WTC11 (cell line): Measurements from ENCODE around the gene RNF208. TPM values are rescaled to one million over a fixed set of nuclear protein-coding genes. Genes with fewer than 3 reads are reported as not detected.
"Not testable (repeated sequence)": the region's sequence is repeated elsewhere in the genome, so short reads cannot be mapped to it uniquely, and the experiment has no call there.

Source experiments
- ATAC-seq: fragments of 200-7000 bp; cut with Tn5 transposase; 2 replicates; pipeline ENCODE4 v1.10.0; 2021; ENCODE audit warnings: mild to moderate bottlenecking, moderate library complexity
- CTCF ChIA-PET: fragments of 300-600 bp; sonication (Branson Sonifier 250); formaldehyde crosslinking; loops from one replicate; lab custom pipeline; 2021; ENCODE audit warnings: antibody characterized with exemption; lab: Charles Lee
- POLR2A ChIA-PET: fragments of 350-600 bp; sonication (Branson Sonifier 250); formaldehyde crosslinking; loops from one replicate; lab custom pipeline; 2021; ENCODE audit warnings: antibody characterized with exemption; lab: Charles Lee
- DNase-seq: peaks from one replicate; pipeline ENCODE4 v3.0.0; 2021; ENCODE audit warnings: low spot score
- H3K27ac Mint-ChIP-seq: 2 replicates; pipeline ENCODE4 v1.8.0; 2021; ENCODE audit warnings: mixed read lengths
- H3K27me3 Mint-ChIP-seq: 2 replicates; pipeline ENCODE4 v1.8.0; 2021; ENCODE audit warnings: low read depth, mild to moderate bottlenecking, moderate library complexity, mixed read lengths
- H3K36me3 Mint-ChIP-seq: 2 replicates; pipeline ENCODE4 v1.8.0; 2021; ENCODE audit warnings: mixed read lengths
- H3K4me1 Mint-ChIP-seq: 2 replicates; pipeline ENCODE4 v1.8.0; 2022; ENCODE audit warnings: mixed read lengths
- H3K4me3 Mint-ChIP-seq: 2 replicates; pipeline ENCODE4 v1.8.0; 2021; ENCODE audit warnings: mild to moderate bottlenecking, moderate library complexity, mixed read lengths
- H3K9me3 Mint-ChIP-seq: 2 replicates; pipeline ENCODE4 v1.8.0; 2021; ENCODE audit warnings: mixed read lengths
- CREM ChIP-seq: sonication (generic); formaldehyde crosslinking; IDR thresholded peaks from 2 replicates; pipeline ENCODE4 v1.8.1; 2022; ENCODE audit warnings: mild to moderate bottlenecking, missing genetic modification reagents, moderate library complexity
- E2F4 ChIP-seq: sonication (generic); formaldehyde crosslinking; IDR thresholded peaks from 2 replicates; pipeline ENCODE4 v1.8.1; 2022; ENCODE audit warnings: low read depth, mild to moderate bottlenecking, moderate library complexity, missing genetic modification reagents, borderline replicate concordance
- ELF4 ChIP-seq: sonication (generic); formaldehyde crosslinking; IDR thresholded peaks from 2 replicates; pipeline ENCODE4 v1.8.1; 2022; ENCODE audit warnings: low read depth, mild to moderate bottlenecking, moderate library complexity, missing genetic modification reagents
- EMX1 ChIP-seq: fragments of 250-450 bp; sonication (Bioruptor Pico); IDR thresholded peaks from 2 replicates; pipeline ENCODE4 v1.8.0; 2021; ENCODE audit warnings: mild to moderate bottlenecking
- FOXJ3 ChIP-seq: sonication (generic); formaldehyde crosslinking; IDR thresholded peaks from 2 replicates; pipeline ENCODE4 v1.9.0; 2021; ENCODE audit warnings: missing genetic modification reagents, mild to moderate bottlenecking, borderline replicate concordance
- GRHL2 ChIP-seq: fragments of 250-450 bp; sonication (Bioruptor Pico); IDR thresholded peaks from 2 replicates; pipeline ENCODE4 v1.8.0; 2022; ENCODE audit warnings: mild to moderate bottlenecking, moderate library complexity; ENCODE audit not compliant: insufficient replicate concordance, severe bottlenecking
- GTF2I ChIP-seq: fragments of 250-450 bp; sonication (Bioruptor Pico); conservative IDR thresholded peaks from 2 replicates; pipeline ENCODE4 v1.4.0; 2021; ENCODE audit warnings: mild to moderate bottlenecking
- MLX ChIP-seq: sonication (generic); formaldehyde crosslinking; IDR thresholded peaks from 2 replicates; pipeline ENCODE4 v1.8.1; 2023; ENCODE audit warnings: mild to moderate bottlenecking, missing genetic modification reagents, moderate library complexity
- NFE2L1 ChIP-seq: sonication (generic); formaldehyde crosslinking; IDR thresholded peaks from 2 replicates; pipeline ENCODE4 v1.8.1; 2023; ENCODE audit warnings: missing genetic modification reagents
- SMAD4 ChIP-seq: sonication (generic); formaldehyde crosslinking; IDR thresholded peaks from 2 replicates; pipeline ENCODE4 v1.8.0; 2022; ENCODE audit warnings: mild to moderate bottlenecking, missing genetic modification reagents
- SOX15 ChIP-seq: fragments of 250-450 bp; sonication (Bioruptor Pico); IDR thresholded peaks from 2 replicates; pipeline ENCODE4 v1.9.0; 2021; ENCODE audit warnings: mild to moderate bottlenecking
- SP1 ChIP-seq: sonication (generic); formaldehyde crosslinking; conservative IDR thresholded peaks from 2 replicates; pipeline ENCODE4 v1.8.1; 2022; ENCODE audit warnings: missing genetic modification reagents
- TCF7 ChIP-seq: sonication (generic); formaldehyde crosslinking; IDR thresholded peaks from 2 replicates; pipeline ENCODE4 v1.8.0; 2022; ENCODE audit warnings: mild to moderate bottlenecking, low read depth, missing genetic modification reagents, moderate library complexity
- TEAD1 ChIP-seq: sonication (generic); formaldehyde crosslinking; IDR thresholded peaks from 2 replicates; pipeline ENCODE4 v1.8.0; 2022; ENCODE audit warnings: mild to moderate bottlenecking, missing genetic modification reagents
- ZBTB21 ChIP-seq: sonication (generic); formaldehyde crosslinking; IDR thresholded peaks from 2 replicates; pipeline ENCODE4 v1.8.1; 2023; ENCODE audit warnings: mild to moderate bottlenecking, missing genetic modification reagents, borderline replicate concordance
- ZMAT4 ChIP-seq: fragments of 250-450 bp; sonication (Bioruptor Pico); IDR thresholded peaks from 2 replicates; pipeline ENCODE4 v1.9.0; 2021; ENCODE audit warnings: mild to moderate bottlenecking
- ZNF121 ChIP-seq: sonication (generic); formaldehyde crosslinking; IDR thresholded peaks from 2 replicates; pipeline ENCODE4 v1.8.0; 2023; ENCODE audit warnings: missing genetic modification reagents
- ZNF232 ChIP-seq: sonication (generic); formaldehyde crosslinking; IDR thresholded peaks from 2 replicates; pipeline ENCODE4 v1.8.0; 2022; ENCODE audit warnings: mild to moderate bottlenecking, missing genetic modification reagents
- ZSCAN18 ChIP-seq: fragments of 250-450 bp; sonication (Bioruptor Pico); IDR thresholded peaks from 2 replicates; pipeline ENCODE4 v2.1.2; 2022; ENCODE audit warnings: mild to moderate bottlenecking, moderate library complexity
- total RNA-seq: library from RNA; stranded (reverse); gene quantifications from 3 replicates; pipeline ENCODE4 v1.2.3, GENCODE V29; 2021
- TF ChIP-seq, protein P1 (sequence below): sonication (generic); formaldehyde crosslinking; IDR thresholded peaks from 2 replicates; pipeline ENCODE4 v1.8.1; 2023; ENCODE audit warnings: mild to moderate bottlenecking, missing genetic modification reagents
- TF ChIP-seq, protein P2 (sequence below): fragments of 200-600 bp; IDR thresholded peaks from 2 replicates; pipeline ENCODE4 v1.8.0; 2022; ENCODE audit warnings: antibody characterized with exemption
- TF ChIP-seq, protein P3 (sequence below): sonication (generic); formaldehyde crosslinking; conservative IDR thresholded peaks from 2 replicates; pipeline ENCODE4 v1.8.1; 2022; ENCODE audit warnings: mild to moderate bottlenecking, missing genetic modification reagents

Gene RNF208
- total RNA-seq, 1 experiment from 2014 or later: 14.8 TPM

GRCh38 chr9:137263506-137263905, 41.5 kb upstream of the RNF208 start (continued):
- TF ChIP-seq, protein P1, sequence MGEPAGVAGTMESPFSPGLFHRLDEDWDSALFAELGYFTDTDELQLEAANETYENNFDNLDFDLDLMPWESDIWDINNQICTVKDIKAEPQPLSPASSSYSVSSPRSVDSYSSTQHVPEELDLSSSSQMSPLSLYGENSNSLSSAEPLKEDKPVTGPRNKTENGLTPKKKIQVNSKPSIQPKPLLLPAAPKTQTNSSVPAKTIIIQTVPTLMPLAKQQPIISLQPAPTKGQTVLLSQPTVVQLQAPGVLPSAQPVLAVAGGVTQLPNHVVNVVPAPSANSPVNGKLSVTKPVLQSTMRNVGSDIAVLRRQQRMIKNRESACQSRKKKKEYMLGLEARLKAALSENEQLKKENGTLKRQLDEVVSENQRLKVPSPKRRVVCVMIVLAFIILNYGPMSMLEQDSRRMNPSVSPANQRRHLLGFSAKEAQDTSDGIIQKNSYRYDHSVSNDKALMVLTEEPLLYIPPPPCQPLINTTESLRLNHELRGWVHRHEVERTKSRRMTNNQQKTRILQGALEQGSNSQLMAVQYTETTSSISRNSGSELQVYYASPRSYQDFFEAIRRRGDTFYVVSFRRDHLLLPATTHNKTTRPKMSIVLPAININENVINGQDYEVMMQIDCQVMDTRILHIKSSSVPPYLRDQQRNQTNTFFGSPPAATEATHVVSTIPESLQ (CRISPR knock-in tag): no peak
- TF ChIP-seq ZSCAN18 (CRISPR knock-in tag) (no peak), ZMAT4 (CRISPR knock-in tag) (no peak), SOX15 (CRISPR knock-in tag) (no peak), SP1 (CRISPR knock-in tag) (no peak), MLX (CRISPR knock-in tag) (no peak), GTF2I (no peak), FOXJ3 (no peak), CREM (no peak)

GRCh38 chr9:137262909-137263285, 40.9 kb upstream of the RNF208 start:
- CTCF ChIA-PET: interaction anchor here (1.1 to 3.7 kb wide), 8 partner anchors 9 to 141 kb away, joined by 3 to 18 read pairs (median 4); no protein-coding TSS in a partner anchor
- DNase-seq (no peak), ATAC-seq (no peak)
- Mint-ChIP-seq H3K27ac (no peak overlapping the region), H3K9me3 (no peaks in the 10 kb centered on the region), H3K36me3 (peaks cover 14% of the 10 kb centered on the region), H3K4me1 (peaks cover 3% of the 10 kb centered on the region; the same call in 1 of the 2 replicates), H3K4me3 (no peak overlapping the region), H3K27me3 (no peaks in the 10 kb centered on the region)
- POLR2A ChIA-PET: no interaction called here
- TF ChIP-seq TCF7: no peak
- no peak for TF ChIP-seq NFE2L1

DNA sequence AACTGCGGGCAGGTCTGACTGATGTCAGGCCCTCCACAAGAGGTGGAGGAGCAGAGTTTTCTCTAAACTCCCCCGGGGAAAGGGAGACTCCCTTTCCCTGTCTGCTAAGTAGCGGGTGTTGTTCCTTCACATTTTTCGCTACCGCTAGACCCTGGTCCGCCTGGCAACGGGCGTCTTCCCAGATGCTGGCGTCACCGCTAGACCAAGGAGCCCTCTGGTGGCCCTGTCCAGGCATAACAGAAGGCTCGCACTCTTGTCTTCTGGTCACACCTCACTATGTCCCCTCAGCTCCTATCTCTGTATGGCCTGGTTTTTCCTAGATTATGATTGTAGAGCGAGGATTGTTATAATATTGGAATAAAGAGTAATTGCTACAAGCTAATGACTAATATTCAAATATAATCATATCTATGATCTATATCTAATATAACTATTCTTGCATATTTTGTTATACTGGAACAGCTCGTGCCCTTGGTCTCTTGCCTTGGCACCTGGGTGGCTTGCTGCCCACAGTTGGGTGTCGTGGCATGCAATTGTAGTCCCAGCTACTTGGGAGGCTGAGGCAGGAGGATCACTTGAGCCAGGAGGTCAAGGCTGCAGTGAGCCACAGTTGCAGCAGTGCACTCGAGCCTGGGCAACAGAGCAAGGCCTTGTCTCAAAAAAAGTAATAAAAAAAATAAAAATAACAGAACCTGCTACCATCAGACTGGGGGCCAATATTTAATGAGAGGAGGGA, 40.3 kb upstream of the RNF208 start:
- H3K4me3 Mint-ChIP-seq, H3K27ac Mint-ChIP-seq, DNase-seq, H3K4me1 Mint-ChIP-seq, ATAC-seq, H3K9me3 Mint-ChIP-seq, H3K27me3 Mint-ChIP-seq: not testable (repeated sequence)
- peaks cover 10% of the 10 kb centered on the region for H3K36me3 Mint-ChIP-seq
- ChIA-PET POLR2A (interaction anchor here (0.6 kb wide), 1 partner anchor 71 kb away, joined by 3 read pairs; no protein-coding TSS in a partner anchor), CTCF (interaction anchor here (0.6 to 3.7 kb wide), 12 partner anchors 9 to 142 kb away, joined by 3 to 18 read pairs (median 4); partner anchors contain the start of genes NRARP and TUBB4B)
- TF ChIP-seq, protein P2, sequence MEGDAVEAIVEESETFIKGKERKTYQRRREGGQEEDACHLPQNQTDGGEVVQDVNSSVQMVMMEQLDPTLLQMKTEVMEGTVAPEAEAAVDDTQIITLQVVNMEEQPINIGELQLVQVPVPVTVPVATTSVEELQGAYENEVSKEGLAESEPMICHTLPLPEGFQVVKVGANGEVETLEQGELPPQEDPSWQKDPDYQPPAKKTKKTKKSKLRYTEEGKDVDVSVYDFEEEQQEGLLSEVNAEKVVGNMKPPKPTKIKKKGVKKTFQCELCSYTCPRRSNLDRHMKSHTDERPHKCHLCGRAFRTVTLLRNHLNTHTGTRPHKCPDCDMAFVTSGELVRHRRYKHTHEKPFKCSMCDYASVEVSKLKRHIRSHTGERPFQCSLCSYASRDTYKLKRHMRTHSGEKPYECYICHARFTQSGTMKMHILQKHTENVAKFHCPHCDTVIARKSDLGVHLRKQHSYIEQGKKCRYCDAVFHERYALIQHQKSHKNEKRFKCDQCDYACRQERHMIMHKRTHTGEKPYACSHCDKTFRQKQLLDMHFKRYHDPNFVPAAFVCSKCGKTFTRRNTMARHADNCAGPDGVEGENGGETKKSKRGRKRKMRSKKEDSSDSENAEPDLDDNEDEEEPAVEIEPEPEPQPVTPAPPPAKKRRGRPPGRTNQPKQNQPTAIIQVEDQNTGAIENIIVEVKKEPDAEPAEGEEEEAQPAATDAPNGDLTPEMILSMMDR: peak; percentile 49
- TF ChIP-seq, all 79 proteins: peak for 1; not testable (repeated sequence) for 78

DNA sequence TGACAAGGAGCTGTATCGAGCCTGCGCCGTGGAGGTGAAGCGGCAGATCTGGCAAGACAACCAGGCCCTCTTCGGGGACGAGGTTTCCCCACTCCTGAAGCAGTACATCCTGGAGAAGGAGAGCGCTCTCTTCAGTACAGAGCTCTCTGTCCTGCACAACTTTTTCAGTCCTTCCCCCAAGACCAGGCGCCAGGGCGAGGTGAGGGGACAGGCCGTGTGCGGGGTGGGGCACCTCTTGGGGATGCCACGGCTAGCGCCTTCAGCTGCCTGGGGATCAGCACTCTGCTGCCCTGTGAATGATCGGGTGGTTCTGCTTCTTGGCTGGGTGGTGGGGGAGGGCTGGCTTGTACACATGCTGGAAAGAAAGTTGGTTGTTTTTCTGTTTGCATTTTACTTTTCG, 34.8 kb upstream of the RNF208 start:
- Mint-ChIP-seq H3K9me3 (no peaks in the 10 kb centered on the region), H3K36me3 (peaks cover 16% of the 10 kb centered on the region), H3K27ac (no peak overlapping the region), H3K27me3 (peaks cover 7% of the 10 kb centered on the region; the same call in 1 of the 2 replicates), H3K4me1 (peaks cover 8% of the 10 kb centered on the region), H3K4me3 (peak overlapping the region; percentile 83)
- no peak for ATAC-seq
- POLR2A ChIA-PET: interaction anchor here (0.6 kb wide), 1 partner anchor 21 kb away, joined by 3 read pairs; no protein-coding TSS in a partner anchor
- no peak for DNase-seq
- CTCF ChIA-PET: interaction anchor here (0.6 to 1.6 kb wide), 5 partner anchors 12 to 150 kb away, joined by 3 to 10 read pairs (median 7); partner anchors contain the start of gene TOR4A
- no peak for TF ChIP-seq ELF4
- TF ChIP-seq TEAD1 (CRISPR knock-in tag): no peak
- no peak for TF ChIP-seq ZNF232 (CRISPR knock-in tag)
- TF ChIP-seq E2F4: no peak
- TF ChIP-seq ZNF121 (CRISPR knock-in tag): no peak
- TF ChIP-seq ZBTB21 (CRISPR knock-in tag): no peak
- TF ChIP-seq SMAD4 (CRISPR knock-in tag): no peak
- TF ChIP-seq GRHL2 (CRISPR knock-in tag): no peak
- TF ChIP-seq, protein P3, sequence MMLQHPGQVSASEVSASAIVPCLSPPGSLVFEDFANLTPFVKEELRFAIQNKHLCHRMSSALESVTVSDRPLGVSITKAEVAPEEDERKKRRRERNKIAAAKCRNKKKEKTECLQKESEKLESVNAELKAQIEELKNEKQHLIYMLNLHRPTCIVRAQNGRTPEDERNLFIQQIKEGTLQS: no peak
- TF ChIP-seq EMX1 (CRISPR knock-in tag): no peak
